GM19351 (cell line): ENCODE measurements around the gene NPPC.
"Not testable (repeated sequence)": the region's sequence is repeated elsewhere in the genome, so short reads cannot be mapped to it uniquely, and the experiment has no call there.

Experiments used
- ATAC-seq: cut with Tn5 transposase; IDR thresholded peaks from one replicate; pipeline ENCODE4 v1.9.1; 2021; ENCODE audit warnings: mild to moderate bottlenecking, moderate library complexity; ENCODE audit not compliant: unreplicated experiment

Gene NPPC

DNA sequence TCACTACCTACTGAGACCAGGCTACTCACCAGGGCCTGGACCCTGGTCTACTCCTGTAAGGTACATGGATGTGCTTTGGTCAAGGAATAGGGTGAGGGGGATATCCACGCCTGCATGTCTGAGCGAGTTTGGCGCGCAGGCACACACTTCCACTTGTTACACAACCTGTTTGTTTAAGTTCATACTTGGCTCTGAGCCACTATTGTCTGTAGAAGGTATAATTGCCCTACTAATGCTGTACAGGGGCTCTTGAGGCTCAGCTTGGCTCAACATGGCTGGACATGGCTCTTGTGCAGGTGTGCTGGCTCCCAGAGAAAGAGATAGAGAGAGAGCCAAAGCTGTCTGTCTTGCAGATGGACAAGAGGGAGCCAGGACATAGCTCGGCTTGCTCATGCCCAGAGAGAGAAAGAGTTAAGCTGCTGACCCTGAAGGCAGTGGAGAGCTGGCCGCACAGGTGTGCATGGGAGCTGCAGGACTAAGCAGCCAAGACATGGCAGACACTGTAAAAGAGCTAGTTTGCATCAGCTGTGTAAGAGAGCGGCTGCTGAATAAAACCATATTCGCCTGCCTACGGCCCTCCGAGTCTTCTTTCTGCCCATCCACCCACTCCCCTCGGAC lies 35.2 kb downstream of the NPPC start:
- ATAC-seq, result no peak

DNA sequence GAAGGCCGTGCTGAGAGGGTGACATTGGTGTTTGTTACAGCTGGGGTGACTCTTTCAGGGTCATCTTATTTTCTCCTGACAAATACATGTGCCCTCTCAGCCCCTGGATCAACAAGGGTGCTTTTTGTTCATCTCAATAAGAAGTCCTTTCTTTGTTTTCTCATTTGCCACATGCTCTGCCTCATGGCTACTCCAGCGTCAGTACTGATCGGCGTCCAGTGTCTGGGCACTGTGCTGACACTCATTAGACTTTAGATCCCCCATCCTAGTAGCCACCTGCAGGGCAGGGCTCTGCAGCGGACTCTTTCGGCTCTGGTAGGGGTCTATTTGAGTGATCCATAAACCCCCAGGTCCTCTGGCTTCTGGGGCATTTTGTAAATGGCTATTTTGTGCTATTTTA lies 38.4 kb downstream of the NPPC start:
- ATAC-seq, result no peak

DNA sequence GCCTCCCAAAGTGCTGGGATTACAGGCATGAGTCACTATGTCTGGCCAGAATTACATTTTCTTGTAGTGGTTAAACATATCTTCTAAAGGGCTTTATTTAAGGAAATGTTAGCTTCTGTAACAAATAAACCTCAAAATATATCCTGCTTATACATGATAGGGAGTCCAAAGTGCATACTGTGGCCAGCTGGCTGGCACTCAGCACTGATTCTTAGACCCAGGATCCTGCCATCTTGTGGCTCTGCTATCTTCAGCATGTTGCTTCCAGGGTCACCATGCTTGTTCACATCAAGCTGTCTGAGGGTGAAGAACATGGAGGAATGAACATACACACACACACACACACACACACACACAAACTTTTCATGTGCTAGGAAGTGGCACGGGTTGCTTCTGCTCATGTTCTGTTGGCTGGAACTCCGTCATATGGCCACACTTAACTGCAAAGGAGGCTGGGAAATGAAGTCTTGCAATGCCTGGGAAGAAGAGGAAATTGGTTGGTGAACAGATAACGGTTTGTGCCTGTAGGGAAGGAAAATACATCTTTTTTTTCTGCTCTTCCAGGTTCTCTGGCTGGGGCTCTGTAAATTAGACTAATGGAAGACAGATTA lies 40.0 kb downstream of the NPPC start:
- ATAC-seq, result no peak

DNA sequence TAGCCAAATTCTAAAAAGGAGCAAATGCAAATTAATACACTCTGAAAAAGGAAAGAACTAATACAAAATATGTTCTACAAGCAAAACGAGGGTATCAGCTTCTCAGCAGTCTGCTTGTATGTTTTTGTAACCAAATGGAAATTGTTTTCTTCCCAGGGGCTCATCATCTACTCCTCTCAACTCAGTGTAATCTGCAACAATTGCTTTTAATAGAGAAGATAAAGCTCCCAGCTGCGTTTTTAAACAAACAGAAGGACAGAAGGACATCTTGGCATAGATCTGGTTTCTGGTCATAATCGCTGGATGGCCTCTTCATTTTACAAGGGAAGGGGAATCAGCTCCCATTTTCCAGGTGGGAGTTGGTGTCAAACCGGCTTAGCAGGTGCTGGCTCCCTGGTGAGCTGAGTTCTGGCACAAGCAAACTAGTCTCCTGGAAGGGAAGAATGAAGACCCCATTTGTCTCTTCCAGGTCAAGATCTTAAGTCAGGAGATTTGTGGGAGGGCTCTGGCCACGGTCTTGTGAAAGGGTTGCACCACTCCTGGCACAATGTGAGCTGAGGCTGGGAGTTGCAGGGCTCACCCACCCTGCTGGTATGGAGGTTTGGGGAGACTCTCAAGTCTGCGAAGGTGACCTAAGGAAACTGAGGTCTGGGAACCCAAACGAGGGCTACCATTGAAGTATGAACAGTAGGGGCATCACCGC lies 41.6 kb downstream of the NPPC start:
- ATAC-seq, result no peak

DNA sequence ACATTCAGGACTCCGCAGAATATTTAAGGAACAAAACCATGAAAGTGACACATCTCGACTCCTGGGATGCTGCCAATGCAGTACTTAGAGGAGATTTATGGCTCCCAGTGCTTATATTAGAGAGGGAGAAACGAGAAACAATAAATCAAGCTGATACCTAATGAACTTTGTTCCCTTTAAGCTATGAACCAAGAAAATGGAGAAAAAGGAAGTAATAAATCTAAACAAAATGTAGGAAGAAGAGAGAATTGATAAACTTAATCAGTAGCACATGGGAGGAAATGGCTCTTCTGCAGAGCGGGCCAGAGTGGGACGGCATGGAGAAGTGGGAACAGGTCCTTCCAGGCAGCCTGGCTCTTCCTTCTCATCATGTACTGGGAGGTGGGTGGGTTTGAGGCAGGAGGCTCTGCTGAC lies 42.7 kb downstream of the NPPC start:
- no peak for ATAC-seq

DNA sequence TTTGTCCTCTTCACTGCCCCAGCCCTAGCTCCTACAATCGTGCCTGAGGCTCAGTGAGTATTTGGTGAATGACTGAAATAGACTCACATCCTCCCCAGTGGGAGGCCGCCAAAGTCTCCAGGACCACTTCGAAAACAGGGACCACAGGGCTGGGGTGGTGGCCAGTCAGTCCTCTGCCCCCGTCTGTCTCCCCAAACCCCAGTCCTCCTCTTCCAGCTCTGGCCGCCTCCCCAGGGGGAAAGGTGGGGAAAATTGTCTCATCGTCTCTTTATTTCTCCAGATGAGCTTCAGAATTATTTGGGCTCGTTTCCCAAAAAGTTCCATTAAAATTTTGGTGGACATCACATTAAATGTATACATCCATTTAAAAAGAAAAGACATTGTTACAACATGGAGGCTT lies 43.5 kb downstream of the NPPC start:
- ATAC-seq, result no peak

DNA sequence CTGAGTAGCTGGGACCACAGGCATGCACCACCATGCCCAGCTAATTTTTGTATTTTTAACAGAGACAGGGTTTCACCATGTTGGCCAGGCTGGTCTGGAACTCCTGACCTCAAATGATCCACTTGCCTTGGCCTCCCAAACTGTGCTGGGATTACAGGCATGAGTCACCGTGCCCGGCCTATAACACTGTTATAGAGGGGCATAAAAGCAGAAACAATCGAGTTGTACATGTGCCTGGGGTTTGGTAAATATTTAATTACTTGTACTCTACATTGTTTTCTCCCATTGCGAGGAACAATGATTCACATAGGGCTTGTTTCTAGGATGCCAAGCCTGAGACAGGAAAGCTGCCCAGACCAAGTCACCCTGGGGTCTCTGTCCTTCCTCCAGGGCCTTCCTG lies 45.8 kb downstream of the NPPC start:
- not testable (repeated sequence) for ATAC-seq

DNA sequence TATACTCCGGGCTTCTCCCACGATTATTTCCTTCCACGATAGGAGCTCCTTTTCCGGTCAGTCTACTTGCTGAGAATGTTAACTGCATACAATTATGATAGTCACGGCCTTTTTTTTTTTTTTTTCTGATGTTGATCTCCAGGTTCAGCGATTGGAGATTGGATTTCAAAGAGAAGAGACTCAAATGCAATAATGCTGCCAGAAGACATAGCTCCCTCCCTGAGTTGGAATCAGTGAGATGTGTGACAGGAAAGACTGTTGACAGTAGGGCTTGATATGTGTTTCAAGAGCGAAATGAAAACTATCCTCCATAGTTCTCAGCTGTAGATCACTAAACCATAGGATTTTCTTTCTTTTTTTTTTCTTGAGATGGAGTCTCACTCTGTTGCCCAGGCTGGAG lies 47.0 kb downstream of the NPPC start:
- ATAC-seq, result no peak

DNA sequence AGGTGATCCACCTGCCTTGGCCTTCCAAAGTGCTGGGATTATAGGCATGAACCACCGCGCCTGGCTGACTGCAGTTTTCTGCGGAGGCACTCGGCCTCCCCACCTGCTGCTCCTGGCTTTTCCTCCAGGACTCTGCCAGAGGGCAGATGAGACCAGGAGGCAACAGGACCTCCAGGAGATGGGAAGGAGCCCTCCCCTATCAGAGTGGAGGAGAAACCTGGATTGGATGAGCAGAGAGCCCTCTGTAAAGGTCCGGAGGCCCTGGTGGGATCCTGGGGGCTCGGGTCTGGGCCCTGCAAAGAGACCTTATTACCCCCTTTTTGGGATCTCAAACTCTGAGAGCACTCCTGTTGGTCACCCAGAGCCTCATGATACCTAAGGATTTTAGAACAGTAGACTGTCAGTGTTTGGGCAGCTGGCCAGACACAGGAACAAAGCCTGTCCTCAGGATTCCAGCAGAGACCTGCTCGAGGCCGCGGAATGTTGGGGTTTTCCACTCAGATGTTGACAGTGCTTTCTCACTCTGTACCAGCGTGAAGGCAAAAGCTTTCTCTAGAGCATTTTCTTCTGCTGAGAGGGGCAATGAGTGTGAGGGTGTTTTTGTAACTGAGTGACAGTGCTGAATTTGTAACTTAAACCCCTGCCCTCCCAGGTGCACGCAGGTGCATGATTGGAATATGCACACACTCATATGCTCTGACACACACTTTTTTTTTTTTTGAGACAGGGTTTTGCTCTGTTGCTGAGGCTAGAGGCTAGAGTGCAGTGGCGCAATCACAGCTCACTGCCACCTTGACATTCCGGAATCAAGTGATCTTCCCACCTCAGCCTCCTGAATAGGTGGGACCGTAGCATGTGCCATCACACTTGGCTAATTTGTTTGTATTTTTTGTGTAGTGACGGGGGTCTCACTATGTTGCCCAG lies 48.4 kb downstream of the NPPC start:
- ATAC-seq, result no peak

DNA sequence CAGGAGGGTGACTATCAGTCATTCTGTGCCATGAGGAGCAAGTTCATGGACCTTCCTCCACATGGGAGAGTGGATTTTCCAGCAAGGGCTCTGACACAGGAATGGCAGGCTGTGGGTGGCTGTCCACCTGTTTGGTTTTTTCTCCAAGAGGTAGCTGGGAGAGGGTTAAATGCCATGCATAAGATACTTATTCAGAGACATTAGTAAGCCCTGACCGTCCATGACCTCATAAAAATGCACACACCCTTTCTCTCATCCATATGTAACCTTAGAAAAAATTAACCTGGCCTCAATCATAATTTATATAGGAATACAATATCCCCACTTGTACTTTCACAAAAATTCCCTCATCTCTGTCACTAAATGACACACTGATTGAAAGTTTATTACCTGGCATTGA lies 51.3 kb downstream of the NPPC start:
- ATAC-seq, result no peak
